AG04450 (cell line): ENCODE measurements around the gene TBC1D2B. TPM values are rescaled to one million over a fixed set of nuclear protein-coding genes. Genes with fewer than 3 reads are reported as not detected.
"Not testable (repeated sequence)": the region's sequence is repeated elsewhere in the genome, so short reads cannot be mapped to it uniquely, and the experiment has no call there.

Experiments used
- CTCF ChIA-PET: fragments of 300-600, 350-600 bp; formaldehyde crosslinking; extraction: SDS; loops from one replicate; lab custom pipeline; 2022; ENCODE audit warnings: antibody characterized with exemption, inconsistent platforms; lab: Charles Lee
- POLR2A ChIA-PET: fragments of 350-600 bp; formaldehyde crosslinking; extraction: SDS; loops from one replicate; lab custom pipeline; 2021; ENCODE audit warnings: antibody characterized with exemption, inconsistent platforms; lab: Yijun Ruan, JAX
- DNase-seq: peaks from one replicate; pipeline ENCODE4 v3.0.0-alpha.2; 2011; ENCODE audit warnings: low read depth, low spot score
- H3K27ac ChIP-seq: one replicate; pipeline ENCODE4 v1.5.1; 2012; ENCODE audit warnings: low read depth, low read length, control low read depth
- H3K27me3 ChIP-seq: one replicate; pipeline ENCODE4 v1.6.0; 2012; ENCODE audit warnings: low read length; ENCODE audit not compliant: control insufficient read depth, insufficient read depth
- H3K4me3 ChIP-seq: 2 replicates; pipeline ENCODE4 v1.5.1; 2011; ENCODE audit warnings: mild to moderate bottlenecking, low read depth, low read length, control low read depth
- H3K9me3 ChIP-seq: 2 replicates; pipeline ENCODE4 v1.5.1; 2012; ENCODE audit warnings: low read length; ENCODE audit not compliant: control insufficient read depth, insufficient read depth
- polyA plus RNA-seq: library from polyadenylated mRNA; depleted of rRNA; stranded (reverse); fragments of >200 nt; gene quantifications from 2 replicates; pipeline ENCODE4 v1.2.3, GENCODE V29; 2011
- TF ChIP-seq, protein P1 (sequence below): IDR thresholded peaks from 2 replicates; pipeline ENCODE4 v1.5.1; 2011; ENCODE audit warnings: low read depth, low read length, control low read depth, inconsistent platforms

The TBC1D2B gene
- polyA plus RNA-seq, 1 experiment = 42.0 TPM

DNA sequence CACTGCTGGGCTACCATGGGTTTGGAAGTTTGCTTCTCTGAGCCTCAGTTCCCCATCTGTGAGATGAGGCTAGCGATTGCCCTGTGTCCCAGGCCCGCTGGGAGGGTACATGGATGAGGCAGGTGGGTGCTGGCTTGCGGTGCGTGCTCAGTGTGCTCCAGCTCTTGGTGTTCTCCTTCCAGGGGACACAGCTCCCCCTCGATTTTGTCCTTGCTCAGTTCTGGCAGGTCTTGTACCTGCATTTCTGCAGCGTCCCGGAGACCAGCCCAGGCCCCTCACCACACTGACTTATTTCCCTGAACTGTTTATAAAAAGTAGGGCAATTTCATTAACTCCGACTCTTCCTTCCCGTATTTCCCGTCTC is 95.4 kb downstream of the TBC1D2B start:
- POLR2A ChIA-PET = no interaction called here
- TF ChIP-seq, protein P1, sequence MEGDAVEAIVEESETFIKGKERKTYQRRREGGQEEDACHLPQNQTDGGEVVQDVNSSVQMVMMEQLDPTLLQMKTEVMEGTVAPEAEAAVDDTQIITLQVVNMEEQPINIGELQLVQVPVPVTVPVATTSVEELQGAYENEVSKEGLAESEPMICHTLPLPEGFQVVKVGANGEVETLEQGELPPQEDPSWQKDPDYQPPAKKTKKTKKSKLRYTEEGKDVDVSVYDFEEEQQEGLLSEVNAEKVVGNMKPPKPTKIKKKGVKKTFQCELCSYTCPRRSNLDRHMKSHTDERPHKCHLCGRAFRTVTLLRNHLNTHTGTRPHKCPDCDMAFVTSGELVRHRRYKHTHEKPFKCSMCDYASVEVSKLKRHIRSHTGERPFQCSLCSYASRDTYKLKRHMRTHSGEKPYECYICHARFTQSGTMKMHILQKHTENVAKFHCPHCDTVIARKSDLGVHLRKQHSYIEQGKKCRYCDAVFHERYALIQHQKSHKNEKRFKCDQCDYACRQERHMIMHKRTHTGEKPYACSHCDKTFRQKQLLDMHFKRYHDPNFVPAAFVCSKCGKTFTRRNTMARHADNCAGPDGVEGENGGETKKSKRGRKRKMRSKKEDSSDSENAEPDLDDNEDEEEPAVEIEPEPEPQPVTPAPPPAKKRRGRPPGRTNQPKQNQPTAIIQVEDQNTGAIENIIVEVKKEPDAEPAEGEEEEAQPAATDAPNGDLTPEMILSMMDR = no peak
- Histone ChIP-seq H3K27ac (no peak overlapping the region), H3K4me3 (no peak overlapping the region), H3K9me3 (no peaks in the 10 kb centered on the region; the same call in 1 of the 2 replicates), H3K27me3 (peaks cover 9% of the 10 kb centered on the region)
- no peak for DNase-seq
- CTCF ChIA-PET = interaction anchor here (1.9 kb wide), 1 partner anchor 126 kb away, joined by 5 read pairs; no protein-coding TSS in a partner anchor

DNA sequence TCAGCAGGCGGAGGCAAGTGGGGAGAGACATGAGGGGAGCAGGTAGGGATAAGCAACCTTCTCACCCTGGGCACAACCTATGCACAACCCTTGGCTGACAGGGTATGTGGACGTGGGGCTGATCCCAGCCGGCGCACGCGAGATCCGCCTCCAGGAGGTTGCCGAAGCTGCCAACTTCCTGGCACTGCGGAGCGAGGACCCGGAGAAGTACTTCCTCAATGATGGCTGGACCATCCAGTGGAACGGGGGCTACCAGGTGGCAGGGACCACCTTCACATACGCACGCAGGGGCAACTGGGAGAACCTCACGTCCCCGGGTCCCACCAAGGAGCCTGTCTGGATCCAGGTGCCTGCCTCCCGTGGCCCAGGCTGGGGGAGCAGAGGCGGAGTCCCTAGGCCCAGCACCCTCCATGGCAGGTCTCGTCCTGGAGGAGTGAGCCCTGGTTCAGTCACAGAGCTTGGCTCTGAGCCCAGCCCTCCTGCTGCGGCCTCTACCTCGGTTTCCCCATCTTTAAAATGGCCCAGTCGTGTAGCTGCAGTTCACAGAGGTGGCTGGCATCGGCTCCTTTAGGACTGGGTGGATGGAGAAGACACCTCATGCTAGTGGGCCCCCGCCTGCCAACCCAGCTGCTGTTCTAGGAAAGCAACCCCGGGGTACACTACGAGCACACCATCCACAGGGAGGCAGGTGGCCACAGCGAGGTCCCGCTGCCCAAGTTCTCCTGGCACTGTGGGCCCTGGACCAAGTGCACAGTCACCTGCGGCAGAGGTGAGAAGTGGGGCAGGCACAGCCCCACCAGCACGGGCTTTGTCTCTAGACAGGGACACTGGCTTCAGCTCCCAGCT is 96.0 kb downstream of the TBC1D2B start:
- ChIA-PET CTCF (interaction anchor here (1.9 kb wide), 1 partner anchor 127 kb away, joined by 5 read pairs; no protein-coding TSS in a partner anchor), POLR2A (interaction anchor here (0.6 kb wide), 1 partner anchor 9 kb away, joined by 4 read pairs; no protein-coding TSS in a partner anchor)
- no peak overlapping the region for H3K4me3 ChIP-seq
- DNase-seq = no peak
- no peak overlapping the region for H3K27ac ChIP-seq
- no peaks in the 10 kb centered on the region; the same call in 1 of the 2 replicates for H3K9me3 ChIP-seq
- TF ChIP-seq, protein P1 = no peak
- peaks cover 9% of the 10 kb centered on the region for H3K27me3 ChIP-seq

DNA sequence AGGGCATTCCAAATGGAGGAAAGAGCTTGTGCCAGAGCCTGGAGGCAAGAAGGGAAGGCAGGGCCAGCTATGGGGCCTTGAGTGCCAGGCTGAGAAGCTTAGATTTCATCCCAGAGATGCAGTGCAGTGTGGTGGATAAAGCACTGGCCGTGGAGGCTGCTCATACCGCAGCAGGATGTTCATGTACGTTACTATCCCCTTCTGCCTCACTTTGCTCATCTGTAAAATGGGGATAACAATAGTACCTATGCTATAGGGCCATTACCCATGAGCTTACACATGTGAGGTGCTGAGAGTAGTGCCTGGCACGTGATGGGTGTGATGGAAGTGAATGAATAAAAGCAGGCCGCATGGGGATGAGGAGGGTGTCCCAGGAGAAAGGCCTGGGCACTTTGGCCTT is 96.8 kb downstream of the TBC1D2B start:
- DNase-seq, H3K9me3 ChIP-seq, POLR2A ChIA-PET, H3K4me3 ChIP-seq, H3K27me3 ChIP-seq, H3K27ac ChIP-seq: not testable (repeated sequence)
- CTCF ChIA-PET = interaction anchor here (1.9 kb wide), 1 partner anchor 128 kb away, joined by 5 read pairs; no protein-coding TSS in a partner anchor

DNA sequence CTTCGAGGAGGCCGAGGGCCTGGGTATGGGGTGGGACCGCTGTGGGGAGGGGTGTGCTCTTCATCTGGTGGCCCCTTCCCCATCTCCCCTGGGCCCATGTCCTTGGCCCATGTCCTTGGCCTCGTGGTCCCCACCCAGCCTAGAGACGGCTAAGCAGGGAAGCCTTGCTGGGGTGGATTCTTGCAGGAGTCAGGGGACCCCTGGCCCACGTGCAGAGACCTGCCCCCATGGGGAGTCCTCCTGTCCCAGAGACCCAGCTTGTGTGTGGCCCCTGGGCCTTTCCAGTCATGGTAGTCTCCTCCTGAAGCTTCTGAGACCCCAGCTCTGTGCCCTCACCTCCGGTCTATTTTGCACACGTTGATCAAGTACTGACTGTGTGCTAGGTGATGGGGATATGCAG is 97.4 kb downstream of the TBC1D2B start:
- Histone ChIP-seq H3K27ac (no peak overlapping the region), H3K9me3 (no peaks in the 10 kb centered on the region; the same call in 1 of the 2 replicates), H3K4me3 (no peak overlapping the region), H3K27me3 (peaks cover 11% of the 10 kb centered on the region)
- TF ChIP-seq, protein P1 = no peak
- no peak for DNase-seq
- ChIA-PET POLR2A (no interaction called here), CTCF (interaction anchor here (1.9 kb wide), 1 partner anchor 128 kb away, joined by 5 read pairs; no protein-coding TSS in a partner anchor)

DNA sequence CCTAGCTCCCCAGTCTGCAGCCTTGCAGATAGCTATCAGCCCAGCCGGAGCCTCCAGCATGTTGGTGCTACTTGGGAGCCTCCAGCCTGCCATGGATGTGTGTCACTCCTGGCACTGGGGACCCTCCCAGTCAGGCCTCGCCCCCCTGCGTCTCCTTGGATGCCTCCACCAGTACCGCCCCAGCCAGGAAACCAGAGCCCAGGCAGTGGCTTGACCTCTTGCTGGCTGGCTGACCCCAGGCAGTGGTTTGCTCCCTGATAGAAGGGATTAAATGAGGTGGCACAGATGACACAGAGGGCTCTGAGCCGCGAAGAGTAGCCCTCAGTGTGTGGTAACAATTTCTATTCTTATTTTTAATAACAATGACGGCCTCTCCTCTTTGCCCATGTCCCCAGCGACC is 98.4 kb downstream of the TBC1D2B start:
- H3K4me3 ChIP-seq, DNase-seq, CTCF ChIA-PET, POLR2A ChIA-PET, H3K9me3 ChIP-seq, H3K27ac ChIP-seq: not testable (repeated sequence)
- peaks cover 11% of the 10 kb centered on the region for H3K27me3 ChIP-seq

DNA sequence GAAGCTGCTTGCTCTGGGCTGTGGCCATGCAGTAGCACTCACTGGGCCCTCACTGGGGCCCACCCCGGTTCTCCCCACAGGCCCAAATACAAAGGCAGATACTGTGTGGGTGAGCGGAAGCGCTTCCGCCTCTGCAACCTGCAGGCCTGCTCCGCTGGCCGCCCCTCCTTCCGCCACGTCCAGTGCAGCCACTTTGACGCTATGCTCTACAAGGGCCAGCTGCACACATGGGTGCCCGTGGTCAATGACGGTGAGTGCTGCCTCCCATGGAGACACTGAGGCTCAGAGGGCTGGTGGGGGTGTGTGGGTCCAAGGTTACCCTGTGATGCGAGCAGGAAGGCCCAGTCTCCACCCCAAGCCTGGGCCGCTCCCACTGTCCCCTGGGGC is 98.8 kb downstream of the TBC1D2B start:
- H3K27me3 ChIP-seq, H3K9me3 ChIP-seq, CTCF ChIA-PET, DNase-seq, H3K27ac ChIP-seq, H3K4me3 ChIP-seq: not testable (repeated sequence)
- POLR2A ChIA-PET = interaction anchor here (0.6 kb wide), 1 partner anchor 796 kb away, joined by 5 read pairs; no protein-coding TSS in a partner anchor

DNA sequence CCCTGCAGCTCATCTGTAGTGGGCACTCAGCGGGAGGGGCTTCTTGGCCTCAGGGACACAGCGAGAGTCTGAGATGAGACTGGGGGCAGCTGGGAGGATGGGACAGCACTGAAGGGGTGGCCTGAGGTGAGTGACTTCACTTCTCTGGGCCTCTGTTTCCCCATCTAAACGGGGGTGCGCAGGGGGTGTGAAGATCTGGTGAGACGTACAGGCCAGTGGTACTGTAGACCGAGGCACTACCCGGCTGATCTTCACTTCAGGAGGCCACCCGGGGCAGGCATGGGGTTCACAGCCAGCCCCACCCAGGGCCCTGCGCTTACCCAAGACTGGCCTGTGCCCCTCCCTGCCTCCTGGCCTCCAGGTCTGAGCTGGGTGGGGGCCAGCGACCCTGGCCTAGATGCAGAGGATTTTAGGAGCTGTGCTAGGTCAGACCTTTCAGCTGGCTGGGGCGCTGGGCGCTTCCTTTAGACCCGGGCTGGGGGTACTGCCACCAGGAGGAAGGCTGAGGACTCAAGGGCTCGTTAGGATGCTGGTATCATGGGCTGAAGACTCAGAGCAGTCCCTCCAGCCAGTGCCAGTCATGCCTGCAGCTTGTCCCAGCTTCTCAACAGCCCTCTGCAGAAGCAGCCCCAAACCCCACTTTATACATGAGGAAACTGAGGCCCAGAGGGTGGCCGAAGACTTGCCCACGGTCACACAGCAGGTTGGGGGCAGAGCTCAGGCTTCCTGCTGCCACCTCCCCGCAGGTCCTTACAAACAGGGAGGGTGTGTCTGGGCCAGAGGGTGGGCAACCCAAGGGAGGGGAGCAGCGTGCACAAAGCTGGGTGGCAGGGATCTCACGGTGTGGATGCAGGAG is 99.4 kb downstream of the TBC1D2B start:
- H3K27me3 ChIP-seq, CTCF ChIA-PET, DNase-seq, H3K9me3 ChIP-seq, H3K27ac ChIP-seq, H3K4me3 ChIP-seq: not testable (repeated sequence)
- POLR2A ChIA-PET = interaction anchor here (0.6 kb wide), 1 partner anchor 797 kb away, joined by 5 read pairs; no protein-coding TSS in a partner anchor

DNA sequence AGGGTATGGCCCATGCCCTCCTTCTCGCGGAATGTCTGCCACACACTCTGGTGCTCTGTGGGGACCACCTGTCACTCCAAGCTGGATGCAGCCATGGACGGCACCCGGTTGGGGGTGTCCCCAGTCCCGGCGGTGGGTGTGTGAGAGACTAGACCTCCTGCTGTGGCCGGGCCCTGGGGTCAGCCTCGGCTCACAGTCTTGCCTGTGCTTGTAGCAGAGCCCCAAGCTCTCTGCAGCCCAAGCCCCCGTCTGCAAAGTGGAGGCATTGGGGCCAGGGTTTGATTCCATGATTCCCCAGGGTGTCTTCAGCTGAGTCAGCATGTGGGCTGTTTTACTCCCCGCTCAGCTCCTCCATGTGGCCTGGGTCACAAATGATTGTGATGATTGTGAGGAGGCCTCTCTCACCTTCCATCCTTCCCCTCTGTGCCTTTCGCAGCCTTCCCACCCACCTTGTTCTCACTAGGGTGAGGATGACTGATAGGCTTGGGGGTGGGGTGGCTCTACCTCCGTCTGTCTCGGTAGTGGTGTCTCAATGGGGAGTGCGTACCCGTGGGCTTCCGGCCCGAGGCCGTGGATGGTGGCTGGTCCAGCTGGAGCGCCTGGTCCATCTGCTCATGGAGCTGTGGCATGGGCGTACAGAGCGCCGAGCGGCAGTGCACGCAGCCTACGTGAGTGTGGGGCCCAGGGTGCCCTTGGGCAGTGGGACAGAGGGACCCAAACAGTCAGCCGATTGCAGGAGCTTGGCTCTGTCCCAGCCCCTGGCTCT is 100.6 kb downstream of the TBC1D2B start:
- H3K27ac ChIP-seq, H3K27me3 ChIP-seq, H3K9me3 ChIP-seq, CTCF ChIA-PET, H3K4me3 ChIP-seq, POLR2A ChIA-PET, DNase-seq: not testable (repeated sequence)
